Nephron progenitor cell (in vitro differentiated cells): ENCODE data around the gene CHL1.

Experiments
- DNase-seq: peaks from one replicate; pipeline ENCODE4 v3.0.0; 2021
- H3K27ac Mint-ChIP-seq: 2 replicates; pipeline ENCODE4 v1.8.0; 2021; ENCODE audit warnings: mild to moderate bottlenecking, moderate library complexity, mixed read lengths
- H3K27me3 Mint-ChIP-seq: 2 replicates; pipeline ENCODE4 v1.8.0; 2021; ENCODE audit warnings: mild to moderate bottlenecking, low read depth, mixed read lengths; ENCODE audit not compliant: poor library complexity
- H3K36me3 Mint-ChIP-seq: 2 replicates; pipeline ENCODE4 v1.8.0; 2021; ENCODE audit warnings: low read depth, mixed read lengths
- H3K4me1 Mint-ChIP-seq: 2 replicates; pipeline ENCODE4 v1.8.0; 2021; ENCODE audit warnings: mixed read lengths
- H3K4me3 Mint-ChIP-seq: 2 replicates; pipeline ENCODE4 v1.8.0; 2021; ENCODE audit warnings: mild to moderate bottlenecking, moderate library complexity, mixed read lengths
- H3K9me3 Mint-ChIP-seq: 2 replicates; pipeline ENCODE4 v1.8.0; 2021; ENCODE audit warnings: mild to moderate bottlenecking, moderate library complexity, mixed read lengths
- TF ChIP-seq, protein P1 (sequence below): fragments of 200-600 bp; sonication (generic); IDR thresholded peaks from 2 replicates; pipeline ENCODE4 v1.5.0; 2021; ENCODE audit warnings: antibody characterized with exemption

Gene CHL1

DNA sequence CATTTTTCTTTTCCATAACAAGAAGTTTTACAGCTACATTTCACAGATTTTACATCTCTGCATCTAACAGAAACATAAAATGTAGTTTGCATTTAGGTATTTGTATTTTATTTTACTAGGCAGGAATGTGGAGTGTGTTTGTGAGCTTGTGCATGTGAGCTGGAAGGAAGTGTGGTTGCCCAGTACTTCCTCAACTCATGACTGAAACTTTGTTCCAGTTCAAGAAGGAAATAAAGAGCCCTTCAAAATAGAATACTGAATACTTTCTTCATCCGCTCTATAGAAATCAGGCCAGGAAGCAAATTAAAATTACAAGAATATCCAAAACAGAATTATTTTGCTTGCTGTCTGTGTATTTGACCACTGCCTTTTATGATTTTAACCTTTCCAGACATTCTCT, 81.3 kb downstream of the CHL1 start:
- H3K4me1 Mint-ChIP-seq, result no peaks in the 10 kb centered on the region
- TF ChIP-seq, protein P1, sequence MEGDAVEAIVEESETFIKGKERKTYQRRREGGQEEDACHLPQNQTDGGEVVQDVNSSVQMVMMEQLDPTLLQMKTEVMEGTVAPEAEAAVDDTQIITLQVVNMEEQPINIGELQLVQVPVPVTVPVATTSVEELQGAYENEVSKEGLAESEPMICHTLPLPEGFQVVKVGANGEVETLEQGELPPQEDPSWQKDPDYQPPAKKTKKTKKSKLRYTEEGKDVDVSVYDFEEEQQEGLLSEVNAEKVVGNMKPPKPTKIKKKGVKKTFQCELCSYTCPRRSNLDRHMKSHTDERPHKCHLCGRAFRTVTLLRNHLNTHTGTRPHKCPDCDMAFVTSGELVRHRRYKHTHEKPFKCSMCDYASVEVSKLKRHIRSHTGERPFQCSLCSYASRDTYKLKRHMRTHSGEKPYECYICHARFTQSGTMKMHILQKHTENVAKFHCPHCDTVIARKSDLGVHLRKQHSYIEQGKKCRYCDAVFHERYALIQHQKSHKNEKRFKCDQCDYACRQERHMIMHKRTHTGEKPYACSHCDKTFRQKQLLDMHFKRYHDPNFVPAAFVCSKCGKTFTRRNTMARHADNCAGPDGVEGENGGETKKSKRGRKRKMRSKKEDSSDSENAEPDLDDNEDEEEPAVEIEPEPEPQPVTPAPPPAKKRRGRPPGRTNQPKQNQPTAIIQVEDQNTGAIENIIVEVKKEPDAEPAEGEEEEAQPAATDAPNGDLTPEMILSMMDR, result no peak
- peaks cover 8% of the 10 kb centered on the region for H3K27me3 Mint-ChIP-seq
- H3K27ac Mint-ChIP-seq, result no peak overlapping the region
- H3K4me3 Mint-ChIP-seq, result no peak overlapping the region
- DNase-seq, result no peak
- no peaks in the 10 kb centered on the region for H3K9me3 Mint-ChIP-seq
- H3K36me3 Mint-ChIP-seq, result no peaks in the 10 kb centered on the region

GRCh38 chr3:278300-279064, 81.9 kb downstream of the CHL1 start:
- Mint-ChIP-seq H3K9me3 (no peaks in the 10 kb centered on the region), H3K36me3 (no peaks in the 10 kb centered on the region), H3K4me3 (no peak overlapping the region), H3K27ac (no peak overlapping the region), H3K27me3 (peaks cover 8% of the 10 kb centered on the region), H3K4me1 (no peaks in the 10 kb centered on the region)
- TF ChIP-seq, protein P1, result no peak
- DNase-seq, result peak; percentile 12

- no peak overlapping the region for H3K27ac Mint-ChIP-seq
- TF ChIP-seq, protein P1, result no peak
- peaks cover 8% of the 10 kb centered on the region for H3K27me3 Mint-ChIP-seq
Measured at GRCh38 chr3:279325-279724, 82.8 kb downstream of the CHL1 start.

DNA sequence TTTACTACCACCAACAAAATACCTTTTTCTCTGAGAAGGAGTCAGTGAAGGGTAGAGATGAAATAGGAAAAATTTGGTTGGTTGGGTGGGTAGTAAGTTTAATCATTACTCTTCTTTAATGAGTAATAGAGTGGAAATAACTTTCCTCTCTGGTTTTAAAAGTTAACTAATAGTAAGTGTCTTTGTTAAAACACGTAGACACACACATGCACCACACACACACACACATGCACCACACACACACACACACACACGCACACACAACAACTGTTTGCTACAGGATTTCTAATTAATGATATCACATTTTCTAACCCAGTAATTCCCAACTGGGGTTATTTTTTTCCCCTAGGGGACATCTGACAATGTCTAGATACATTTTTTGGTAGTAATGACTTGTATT, 84.1 kb downstream of the CHL1 start:
- H3K4me3 Mint-ChIP-seq, result no peak overlapping the region
- DNase-seq, result no peak
- no peak overlapping the region for H3K27ac Mint-ChIP-seq
- no peaks in the 10 kb centered on the region for H3K9me3 Mint-ChIP-seq
- H3K36me3 Mint-ChIP-seq, result no peaks in the 10 kb centered on the region
- H3K4me1 Mint-ChIP-seq, result no peaks in the 10 kb centered on the region
- TF ChIP-seq, protein P1, result no peak
- peaks cover 8% of the 10 kb centered on the region for H3K27me3 Mint-ChIP-seq

More at GRCh38 chr3:279325-279724, 82.8 kb downstream of the CHL1 start:
- Mint-ChIP-seq H3K4me1 (no peaks in the 10 kb centered on the region), H3K36me3 (no peaks in the 10 kb centered on the region), H3K4me3 (no peak overlapping the region), H3K9me3 (no peaks in the 10 kb centered on the region)
- no peak for DNase-seq

- DNase-seq, result no peak
- Mint-ChIP-seq H3K4me3 (no peak overlapping the region), H3K4me1 (no peaks in the 10 kb centered on the region), H3K27ac (no peak overlapping the region), H3K9me3 (no peaks in the 10 kb centered on the region), H3K36me3 (no peaks in the 10 kb centered on the region), H3K27me3 (peaks cover 8% of the 10 kb centered on the region)
- TF ChIP-seq, protein P1, result no peak
Measured at GRCh38 chr3:284322-284721, 87.8 kb downstream of the CHL1 start.

DNA sequence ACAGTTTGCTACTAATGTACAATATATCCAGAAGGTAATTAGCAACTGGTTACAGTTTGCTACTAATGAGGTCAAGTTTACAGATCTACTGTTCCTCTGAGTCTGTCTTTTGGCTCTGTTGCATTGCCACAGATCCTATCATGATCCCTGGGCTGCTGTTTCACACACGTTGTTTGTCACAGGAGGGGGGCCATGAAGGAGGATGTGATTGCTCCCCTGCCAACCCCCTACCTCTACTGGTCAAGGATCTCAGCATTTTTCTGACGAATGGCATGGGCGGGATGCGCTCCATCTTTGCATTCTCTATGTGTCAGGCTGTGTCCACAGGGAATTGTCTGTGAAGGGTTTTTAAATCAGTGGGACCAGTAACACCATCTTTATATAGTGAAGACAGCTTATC, 91.9 kb downstream of the CHL1 start:
- TF ChIP-seq, protein P1, result no peak
- Mint-ChIP-seq H3K27ac (no peak overlapping the region), H3K9me3 (no peaks in the 10 kb centered on the region), H3K27me3 (no peaks in the 10 kb centered on the region), H3K36me3 (no peaks in the 10 kb centered on the region), H3K4me1 (no peaks in the 10 kb centered on the region), H3K4me3 (no peak overlapping the region)
- no peak for DNase-seq
